Breast epithelium (tissue), 4 donors: ENCODE results near the gene TMIE. TPM values are rescaled to one million over a fixed set of nuclear protein-coding genes. Genes with fewer than 3 reads are reported as not detected.

ENCODE experiments used
- DNase-seq, 2 donors: peaks; one replicate each; pipeline ENCODE4 v3.0.0-alpha.2; 2019; ENCODE audit warnings: low spot score in 2 of 2
- H3K27ac ChIP-seq, 2 donors: fragments of 200-600 bp; sonication (generic) in 1 of 2; one replicate each; pipeline ENCODE4 v1.5.1; 2016 to 2019; ENCODE audit warnings: mild to moderate bottlenecking in 1 of 2
- H3K27me3 ChIP-seq, 2 donors: fragments of 200-600 bp; sonication (generic) in 1 of 2; one replicate each; pipeline versions ENCODE4 v1.5.1 to v1.6.0; 2017 to 2019; ENCODE audit warnings: control low read depth in 1 of 2, mild to moderate bottlenecking in 1 of 2
- H3K36me3 ChIP-seq: fragments of 200-600 bp; one replicate; pipeline ENCODE4 v1.5.1; 2019
- H3K4me1 ChIP-seq, 2 donors: fragments of 200-600 bp; sonication (generic); one replicate each; pipeline ENCODE4 v1.5.1; 2016 to 2019; ENCODE audit warnings: control low read depth in 1 of 2
- H3K4me3 ChIP-seq, 3 donors: fragments of 200-600 bp; sonication (generic); 1 replicate in 2 of 3; 2 replicates in 1 of 3; pipeline ENCODE4 v1.5.1; 2016 to 2019; ENCODE audit warnings: mild to moderate bottlenecking in 3 of 3, moderate library complexity in 2 of 3
- H3K9me3 ChIP-seq, 2 donors: fragments of 200-600 bp; sonication (generic) in 1 of 2; one replicate each; pipeline ENCODE4 v1.5.1; 2016 to 2019; ENCODE audit warnings: control low read depth in 1 of 2
- POLR2A ChIP-seq: fragments of 450-650 bp; IDR thresholded peaks from one replicate; pipeline ENCODE4 v1.6.1; 2016; ENCODE audit warnings: antibody characterized with exemption, mild to moderate bottlenecking, moderate library complexity
- POLR2AphosphoS5 ChIP-seq, 3 donors: sonication (generic); formaldehyde crosslinking; IDR thresholded peaks; one replicate each; pipeline ENCODE4 v1.6.1; 2017; ENCODE audit warnings: antibody characterized with exemption in 3 of 3
- intact Hi-C: fragments of 100-400 bp; cut with DNase I; formaldehyde crosslinking; loops from one replicate; pipeline ENCODE4 v1.15.1; 2023; ENCODE audit warnings: low total_unique reads
- total RNA-seq, 3 donors: library from RNA; depleted of rRNA; stranded (reverse); fragments of >200 nt; gene quantifications; one replicate each; pipeline ENCODE4 v1.1.0, GENCODE V29; 2016
- TF ChIP-seq, protein P1 (sequence below), 3 donors: fragments of 450-650 bp; IDR thresholded peaks; one replicate each; pipeline ENCODE4 v1.5.1; 2016 to 2017; ENCODE audit warnings: antibody characterized with exemption in 3 of 3, mild to moderate bottlenecking in 3 of 3, moderate library complexity in 3 of 3

The TMIE gene
- total RNA-seq, 3 donors from 2014 or later = not detected

DNA sequence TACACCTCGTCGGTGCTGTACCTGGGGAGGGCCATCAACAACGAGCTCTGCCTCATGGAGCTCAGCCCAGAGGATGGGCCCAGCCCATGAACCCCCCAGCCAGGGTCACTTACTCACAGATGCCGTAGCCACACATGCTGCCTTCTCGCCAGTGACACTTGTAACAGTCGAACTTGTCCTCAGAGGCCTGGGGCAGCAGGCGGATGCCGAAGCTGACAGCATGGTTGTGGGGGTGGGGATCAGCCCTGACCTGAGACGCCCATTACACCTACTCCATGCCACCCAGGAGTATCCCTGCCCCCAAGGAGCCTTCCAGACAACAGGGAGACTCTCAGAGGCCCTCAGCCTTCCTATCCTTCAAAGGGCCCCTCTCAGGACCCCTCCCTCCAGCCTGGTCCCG lies 19.8 kb upstream of the TMIE start:
- DNase-seq = no peak
- no peaks in the 10 kb centered on the region for H3K4me1 ChIP-seq
- H3K36me3 ChIP-seq = no peaks in the 10 kb centered on the region
- TF ChIP-seq POLR2AphosphoS5 (IDR thresholded peaks at IDR 0.05) = no peak
- TF ChIP-seq, protein P1, sequence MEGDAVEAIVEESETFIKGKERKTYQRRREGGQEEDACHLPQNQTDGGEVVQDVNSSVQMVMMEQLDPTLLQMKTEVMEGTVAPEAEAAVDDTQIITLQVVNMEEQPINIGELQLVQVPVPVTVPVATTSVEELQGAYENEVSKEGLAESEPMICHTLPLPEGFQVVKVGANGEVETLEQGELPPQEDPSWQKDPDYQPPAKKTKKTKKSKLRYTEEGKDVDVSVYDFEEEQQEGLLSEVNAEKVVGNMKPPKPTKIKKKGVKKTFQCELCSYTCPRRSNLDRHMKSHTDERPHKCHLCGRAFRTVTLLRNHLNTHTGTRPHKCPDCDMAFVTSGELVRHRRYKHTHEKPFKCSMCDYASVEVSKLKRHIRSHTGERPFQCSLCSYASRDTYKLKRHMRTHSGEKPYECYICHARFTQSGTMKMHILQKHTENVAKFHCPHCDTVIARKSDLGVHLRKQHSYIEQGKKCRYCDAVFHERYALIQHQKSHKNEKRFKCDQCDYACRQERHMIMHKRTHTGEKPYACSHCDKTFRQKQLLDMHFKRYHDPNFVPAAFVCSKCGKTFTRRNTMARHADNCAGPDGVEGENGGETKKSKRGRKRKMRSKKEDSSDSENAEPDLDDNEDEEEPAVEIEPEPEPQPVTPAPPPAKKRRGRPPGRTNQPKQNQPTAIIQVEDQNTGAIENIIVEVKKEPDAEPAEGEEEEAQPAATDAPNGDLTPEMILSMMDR (IDR thresholded peaks at IDR 0.05) = no peak
- no peak for TF ChIP-seq POLR2A
- no peaks in the 10 kb centered on the region for H3K9me3 ChIP-seq
- H3K27me3 ChIP-seq = no peaks in the 10 kb centered on the region
- intact Hi-C loops = no loop called here
- H3K27ac ChIP-seq = no peak overlapping the region
- H3K4me3 ChIP-seq = no peak overlapping the region

DNA sequence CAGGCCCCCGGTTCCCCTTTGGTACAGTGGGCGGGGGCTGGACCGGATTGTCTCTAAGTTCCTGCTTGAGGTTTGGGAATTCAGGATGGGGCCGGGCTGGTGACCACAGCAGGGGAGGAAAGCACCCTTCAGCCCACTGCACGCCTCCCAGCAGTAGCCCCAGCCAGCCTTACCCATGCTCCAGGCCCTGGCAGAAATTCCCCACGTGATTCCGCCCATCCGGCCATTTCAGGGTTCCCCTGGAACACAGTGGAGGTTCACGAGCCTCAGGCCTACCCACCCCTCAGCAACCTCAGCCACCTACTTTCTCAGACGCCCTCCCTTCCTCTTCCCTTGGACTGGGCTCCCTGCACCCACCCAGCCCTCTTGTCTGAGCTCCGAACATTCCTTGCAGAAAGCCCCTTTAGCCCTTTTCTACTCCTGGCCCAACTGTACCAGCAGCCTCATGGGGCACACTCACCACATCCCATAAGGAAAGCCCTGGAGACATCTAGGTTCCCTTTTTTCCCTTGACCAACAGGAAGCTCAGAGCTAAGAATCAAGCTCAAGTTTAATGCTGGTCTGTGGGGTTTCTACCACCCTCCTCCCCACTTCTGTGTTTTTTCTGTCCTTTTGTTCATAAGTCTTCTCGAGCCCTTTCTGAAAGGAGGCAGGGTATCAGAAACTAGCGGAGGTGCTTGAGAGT lies 19.2 kb upstream of the TMIE start:
- no peak for DNase-seq
- Histone ChIP-seq H3K4me1 (no peaks in the 10 kb centered on the region), H3K27me3 (no peaks in the 10 kb centered on the region), H3K9me3 (no peaks in the 10 kb centered on the region), H3K4me3 (no peak overlapping the region), H3K36me3 (no peaks in the 10 kb centered on the region), H3K27ac (no peak overlapping the region)
- no peak for TF ChIP-seq POLR2A
- no peak for TF ChIP-seq POLR2AphosphoS5 (IDR thresholded peaks at IDR 0.05)
- TF ChIP-seq, protein P1 (IDR thresholded peaks at IDR 0.05) = no peak
- intact Hi-C loops = no loop called here

DNA sequence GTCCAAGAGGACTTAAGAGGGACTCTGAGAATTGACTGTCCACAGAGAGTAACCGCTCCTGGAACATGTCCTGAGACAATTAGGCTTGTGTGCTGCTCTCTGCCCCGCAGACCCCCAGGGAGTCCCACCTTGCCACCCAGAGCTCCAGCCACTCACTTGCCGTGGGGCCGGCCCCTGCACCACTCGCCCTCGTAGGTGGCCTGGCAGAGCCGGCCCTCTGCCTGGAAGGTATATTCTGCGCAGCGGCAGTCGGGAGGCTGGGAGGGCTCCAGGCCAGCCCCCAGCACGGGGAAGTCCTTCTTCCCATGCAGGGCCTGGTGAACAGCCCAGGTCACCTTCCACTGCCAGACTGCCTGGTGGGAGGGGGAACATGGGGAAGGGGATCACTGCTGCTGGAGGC lies 18.2 kb upstream of the TMIE start:
- no peak overlapping the region for H3K4me3 ChIP-seq
- H3K27ac ChIP-seq = no peak overlapping the region
- no peaks in the 10 kb centered on the region for H3K4me1 ChIP-seq
- DNase-seq = no peak
- H3K9me3 ChIP-seq = no peaks in the 10 kb centered on the region
- no peaks in the 10 kb centered on the region for H3K36me3 ChIP-seq
- intact Hi-C loops = no loop called here
- no peaks in the 10 kb centered on the region for H3K27me3 ChIP-seq
- no peak for TF ChIP-seq POLR2A
- TF ChIP-seq, protein P1 (IDR thresholded peaks at IDR 0.05) = no peak
- TF ChIP-seq POLR2AphosphoS5 (IDR thresholded peaks at IDR 0.05) = no peak

DNA sequence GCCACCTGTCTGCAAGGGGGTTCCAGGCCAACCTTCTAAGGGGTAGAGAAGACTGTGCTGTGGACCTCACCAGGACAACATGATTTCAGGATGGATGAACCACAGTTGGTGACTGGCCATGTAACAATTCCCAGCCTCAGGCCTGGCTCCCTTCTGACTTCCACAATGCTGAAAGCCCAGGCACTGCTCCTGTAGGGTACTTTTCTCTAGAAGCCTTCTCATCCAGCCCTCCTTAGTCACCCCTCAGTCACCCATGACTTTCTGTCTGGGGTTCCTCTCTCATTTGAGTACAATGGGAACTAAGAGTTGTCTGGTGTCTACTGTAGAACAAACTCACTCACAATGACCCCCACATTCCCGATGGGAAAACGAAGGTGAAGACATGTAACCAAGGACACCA lies 16.3 kb upstream of the TMIE start:
- H3K27ac ChIP-seq = no peak overlapping the region
- no peak overlapping the region for H3K4me3 ChIP-seq
- H3K27me3 ChIP-seq = no peaks in the 10 kb centered on the region
- TF ChIP-seq POLR2A (no peak), POLR2AphosphoS5 (IDR thresholded peaks at IDR 0.05) (no peak)
- TF ChIP-seq, protein P1 (IDR thresholded peaks at IDR 0.05) = no peak
- DNase-seq = no peak
- H3K4me1 ChIP-seq = no peaks in the 10 kb centered on the region
- no peaks in the 10 kb centered on the region for H3K36me3 ChIP-seq
- intact Hi-C loops = no loop called here
- no peaks in the 10 kb centered on the region for H3K9me3 ChIP-seq

DNA sequence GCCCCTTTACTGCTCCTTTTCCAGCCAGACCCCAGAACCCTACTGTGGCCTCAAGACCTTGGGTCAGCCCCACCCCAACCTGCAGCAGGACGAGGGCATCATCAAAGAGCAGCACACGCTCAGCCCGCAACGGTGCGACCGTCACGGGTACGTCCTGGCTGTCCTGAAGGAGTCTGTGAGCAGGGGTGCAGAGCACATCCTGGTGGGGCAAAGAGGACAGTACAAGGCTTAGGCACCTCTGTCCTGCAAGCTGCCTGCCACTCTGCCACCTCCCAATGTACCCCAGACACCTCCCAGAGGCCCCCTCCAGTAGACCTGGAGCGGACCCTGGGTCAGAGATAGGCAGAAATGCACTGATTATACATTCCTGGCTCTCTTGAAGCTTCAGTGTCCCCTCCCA lies 15.7 kb upstream of the TMIE start:
- intact Hi-C loops = no loop called here
- H3K9me3 ChIP-seq = no peaks in the 10 kb centered on the region
- H3K4me1 ChIP-seq = no peaks in the 10 kb centered on the region
- TF ChIP-seq POLR2AphosphoS5 (IDR thresholded peaks at IDR 0.05) = no peak
- TF ChIP-seq, protein P1 (IDR thresholded peaks at IDR 0.05) = no peak
- TF ChIP-seq POLR2A = no peak
- H3K4me3 ChIP-seq = no peak overlapping the region
- H3K27ac ChIP-seq = no peak overlapping the region
- no peaks in the 10 kb centered on the region for H3K36me3 ChIP-seq
- H3K27me3 ChIP-seq = no peaks in the 10 kb centered on the region
- DNase-seq = no peak
